Measurements from ENCODE around the gene MANBA.
"Not testable (repeated sequence)": the region's sequence is repeated elsewhere in the genome, so short reads cannot be mapped to it uniquely, and the experiment has no call there.

DNA sequence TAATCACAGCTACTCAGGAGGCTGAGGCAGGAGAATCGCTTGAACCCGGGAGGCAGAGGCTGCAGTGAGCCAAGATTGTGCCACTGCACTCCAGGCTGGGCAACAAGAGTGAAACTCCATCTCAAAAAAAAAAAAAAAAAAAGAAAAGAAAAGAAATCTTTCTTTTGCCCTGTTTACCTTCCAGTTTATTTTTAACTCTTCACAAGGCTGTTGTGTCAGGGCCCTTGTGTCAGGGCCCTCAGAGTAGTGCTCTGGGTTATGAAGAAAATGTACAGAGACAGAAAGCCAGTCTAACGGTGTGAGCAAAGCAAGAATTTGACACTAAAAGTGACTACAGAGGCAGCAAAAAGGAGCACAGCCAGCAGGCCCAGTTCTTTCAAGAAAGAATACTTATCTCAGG, 47.0 kb downstream of the MANBA start:
- not testable (repeated sequence) for TF ChIP-seq CTCF (IDR thresholded peaks at IDR 0.05; ENCODE audit: insufficient read depth, low read depth, low read length); EZH2 (IDR thresholded peaks at IDR 0.05; ENCODE audit: insufficient read depth, low read length)

All from astrocyte (in vitro differentiated cells and primary cell).